ENCODE results near the gene SUCNR1.
A peak's percentile ranks its signal among the peaks of the same experiment; 100 is the strongest.
"Not testable (repeated sequence)": the region's sequence is repeated elsewhere in the genome, so short reads cannot be mapped to it uniquely, and the experiment has no call there.

SUCNR1 gene

DNA sequence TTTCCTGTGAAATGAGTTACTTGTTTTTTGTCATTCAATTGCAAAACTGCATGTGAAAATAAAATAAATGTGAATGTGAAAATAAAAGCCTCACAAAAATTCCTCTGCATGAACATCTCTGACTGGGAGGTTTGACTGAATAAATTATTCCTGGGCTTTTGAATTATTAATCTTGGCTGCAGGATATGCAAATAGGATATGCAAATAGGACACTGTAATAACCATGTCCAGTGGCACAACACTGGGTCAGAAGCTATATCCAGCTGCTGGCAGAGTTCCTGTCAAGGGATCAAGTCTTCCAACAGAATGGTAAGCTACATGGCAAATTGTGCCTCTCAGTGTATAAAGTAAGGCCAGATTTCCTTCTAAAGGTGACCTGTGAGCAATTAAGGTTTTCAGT lies at the start of gene SUCNR1:
Gene SUCNR1 (plus strand): TSS at position 246 of the 400 bp plus-strand sequence. CDS start 6,250 bp downstream, outside the sequence.
- DNase-seq, result no peak

- DNase-seq, result no peak
Measured at GRCh38 chr3:151827816-151828215, 45.6 kb upstream of the SUCNR1 start.

DNA sequence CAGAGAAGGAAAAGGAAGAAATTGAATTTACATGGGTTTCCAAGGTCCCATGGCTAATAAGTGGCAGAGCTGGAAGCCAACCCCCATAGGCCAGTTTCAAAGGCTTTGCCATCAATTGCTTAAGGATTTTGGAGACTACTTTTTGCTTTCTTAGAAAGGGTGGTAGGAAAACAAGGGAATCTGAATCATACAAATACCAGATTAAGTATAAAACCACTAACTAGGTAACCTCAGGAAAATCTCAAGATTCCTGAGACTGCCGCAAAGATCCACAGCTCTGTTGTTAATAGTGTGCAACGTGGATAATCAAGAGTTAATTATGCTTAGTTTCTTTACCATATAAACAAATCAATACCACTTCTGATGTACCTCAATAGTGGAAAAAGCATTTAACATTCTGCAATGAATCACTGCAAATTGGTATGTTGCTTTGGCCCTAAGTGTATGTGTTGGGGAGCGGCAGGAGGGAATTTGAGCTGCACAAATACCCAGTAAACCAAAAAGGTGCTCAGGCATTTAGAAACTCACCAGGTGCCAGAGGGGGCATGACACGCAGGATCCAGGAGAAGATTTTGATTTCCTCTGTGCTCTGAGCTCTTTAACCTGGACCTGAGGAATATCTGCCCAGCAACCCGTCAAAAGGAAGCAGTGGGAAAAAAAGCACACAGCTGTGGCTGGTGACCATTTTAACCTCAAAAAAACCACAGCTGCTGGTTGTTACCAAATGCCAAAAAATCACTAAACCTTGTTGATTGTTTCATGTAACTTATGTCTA lies 37.5 kb upstream of the SUCNR1 start:
- DNase-seq, result no peak

DNA sequence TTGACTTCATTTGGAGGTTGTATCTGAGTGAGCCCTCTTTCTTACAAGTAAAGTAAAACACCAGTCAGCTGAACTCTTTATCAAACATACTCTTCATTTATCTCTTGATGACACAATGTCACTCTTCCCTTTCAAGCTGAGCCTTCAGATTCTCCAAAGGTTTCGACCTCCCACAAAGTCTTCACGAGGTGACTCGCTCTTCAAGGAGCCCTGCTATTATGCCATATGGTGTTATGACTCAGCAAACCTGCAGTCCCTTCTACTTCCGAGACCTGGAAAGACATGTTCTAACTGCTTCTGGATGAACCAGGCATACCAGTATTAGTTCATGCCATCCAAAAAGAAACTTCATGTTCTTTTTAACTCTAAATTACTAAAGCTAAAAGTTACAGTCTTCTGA lies 36.4 kb upstream of the SUCNR1 start:
- DNase-seq, result no peak

- peak; percentile 71 for DNase-seq
Measured at GRCh38 chr3:151838574-151839312, 34.7 kb upstream of the SUCNR1 start.

- no peak for DNase-seq
Measured at GRCh38 chr3:151839313-151839631, 34.2 kb upstream of the SUCNR1 start.

DNA sequence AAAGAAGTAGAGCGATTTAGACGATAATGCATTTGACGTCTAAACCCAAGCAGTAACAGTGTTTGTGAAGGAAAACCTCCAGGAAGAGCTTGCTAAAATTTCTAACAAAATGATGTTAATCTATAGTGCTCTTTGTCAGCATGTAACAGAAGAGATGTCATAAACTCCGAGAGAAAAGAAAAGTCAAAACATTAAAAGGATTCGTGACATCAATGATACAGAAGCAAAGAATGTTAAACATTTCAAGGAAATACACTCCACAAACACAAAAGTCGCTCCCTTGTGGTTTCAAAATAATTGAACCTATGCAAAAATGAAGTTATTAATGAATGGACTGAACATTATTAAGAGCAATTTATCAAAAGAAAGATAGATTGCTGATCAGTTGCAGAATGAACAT lies 31.6 kb upstream of the SUCNR1 start:
- no peak for DNase-seq

DNA sequence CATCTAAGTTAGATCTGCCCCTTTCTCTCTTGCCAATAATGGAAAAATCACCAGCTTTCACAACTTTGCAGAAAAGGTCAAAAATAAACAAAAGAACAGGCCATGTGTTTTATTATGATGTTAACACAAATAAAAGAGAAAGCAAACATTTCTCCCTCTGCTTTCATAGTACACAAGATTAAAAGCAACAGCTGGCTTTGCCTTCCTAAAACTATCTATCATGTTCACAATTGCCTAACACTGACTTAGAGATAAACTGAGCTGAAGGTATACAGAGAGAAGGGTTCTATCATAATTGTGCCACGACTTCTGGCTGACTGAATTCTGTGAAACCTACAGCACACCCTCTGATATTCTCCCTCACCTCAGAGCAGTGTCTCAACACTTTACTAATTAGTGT lies 30.2 kb upstream of the SUCNR1 start:
- DNase-seq, result no peak

DNA sequence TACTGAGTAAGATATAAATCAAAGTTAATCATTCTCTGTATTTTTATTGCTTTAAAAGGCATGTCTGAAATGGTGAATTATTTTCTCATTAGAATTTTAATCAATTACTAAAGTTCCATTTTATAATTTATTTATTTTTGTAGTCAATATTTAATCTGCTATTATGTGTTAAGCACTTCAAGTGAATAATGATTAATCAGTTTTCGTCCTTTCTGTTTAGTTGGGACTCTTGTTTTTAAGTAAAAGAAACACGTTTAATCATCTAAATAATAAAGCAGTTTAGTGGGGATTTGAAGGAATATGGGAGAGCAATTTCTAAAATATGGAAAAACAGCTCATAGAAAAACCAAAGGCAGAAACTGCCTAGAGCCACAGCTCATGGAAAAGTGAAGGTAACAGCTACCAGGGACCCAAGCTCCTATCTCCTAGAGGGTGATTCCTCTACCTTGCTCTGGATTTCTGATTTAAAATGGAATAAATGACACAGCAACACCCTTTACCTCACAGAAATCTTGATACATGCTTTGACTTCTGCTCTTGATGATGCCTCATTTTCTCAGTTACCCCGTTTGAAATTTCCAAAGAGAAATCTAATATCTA lies 28.0 kb upstream of the SUCNR1 start:
- DNase-seq, result no peak

DNA sequence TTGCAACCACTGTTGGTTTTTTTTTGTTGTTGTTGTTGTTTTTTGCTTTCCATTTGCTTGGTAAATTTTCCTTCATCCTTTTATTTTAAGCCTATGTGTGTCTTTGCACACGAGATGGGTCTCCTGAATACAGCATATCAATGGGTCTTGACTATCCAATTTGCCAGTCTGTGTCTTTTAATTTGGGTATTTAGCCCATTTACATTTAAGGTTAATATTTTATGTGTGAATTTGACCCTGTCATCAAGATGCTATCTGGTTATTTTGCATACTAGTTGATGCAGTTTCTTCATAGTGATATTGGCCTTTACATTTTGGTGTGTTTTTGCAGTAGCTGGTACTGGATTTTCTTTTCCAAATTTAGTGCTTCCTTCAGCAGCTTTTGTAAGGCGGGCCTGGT lies 23.4 kb upstream of the SUCNR1 start:
- not testable (repeated sequence) for DNase-seq

- no peak for DNase-seq
Measured at GRCh38 chr3:151852074-151852811, 21.2 kb upstream of the SUCNR1 start.

- peak; percentile 13 for DNase-seq
Measured at GRCh38 chr3:151856118-151856517, 17.3 kb upstream of the SUCNR1 start.

DNA sequence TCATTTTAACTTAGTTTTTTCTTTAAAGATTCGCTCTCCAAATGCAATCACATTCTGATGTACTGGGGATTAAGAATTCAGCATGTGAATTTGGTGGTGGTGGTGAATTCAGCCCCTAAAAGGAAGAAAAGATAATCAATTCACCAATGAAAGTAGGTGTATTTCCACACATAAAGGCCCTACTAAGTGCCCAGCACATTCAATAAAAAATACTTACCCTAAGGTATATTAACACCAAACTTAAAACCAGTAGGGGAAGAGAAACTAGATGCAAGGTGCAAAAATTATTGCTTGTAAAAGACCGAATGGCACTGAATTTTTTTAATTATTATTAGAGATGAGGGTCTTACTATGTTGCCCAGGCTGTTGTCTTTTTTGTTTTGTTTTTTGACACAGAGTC lies 16.8 kb upstream of the SUCNR1 start:
- no peak for DNase-seq

DNA sequence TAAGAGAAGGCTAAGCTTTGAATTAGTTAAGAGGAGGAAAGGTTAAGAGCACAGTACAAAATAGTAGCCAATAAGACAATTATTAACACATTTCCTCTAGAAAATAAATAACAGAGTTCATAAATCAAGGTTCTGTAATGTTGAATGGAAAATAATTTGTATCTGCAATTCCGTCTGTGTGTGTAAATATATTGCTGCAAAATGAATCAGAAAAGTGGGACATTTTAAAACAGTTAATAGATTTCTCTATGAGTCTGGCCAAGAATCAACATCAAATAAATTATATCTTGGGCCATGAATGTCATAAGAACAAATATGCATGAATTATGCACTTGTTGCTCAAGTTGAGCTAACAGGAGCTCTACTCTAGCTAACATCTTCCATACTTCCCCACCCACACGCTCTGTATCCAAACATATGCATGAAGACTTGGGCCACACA lies 14.2 kb upstream of the SUCNR1 start:
- DNase-seq, result no peak

DNA sequence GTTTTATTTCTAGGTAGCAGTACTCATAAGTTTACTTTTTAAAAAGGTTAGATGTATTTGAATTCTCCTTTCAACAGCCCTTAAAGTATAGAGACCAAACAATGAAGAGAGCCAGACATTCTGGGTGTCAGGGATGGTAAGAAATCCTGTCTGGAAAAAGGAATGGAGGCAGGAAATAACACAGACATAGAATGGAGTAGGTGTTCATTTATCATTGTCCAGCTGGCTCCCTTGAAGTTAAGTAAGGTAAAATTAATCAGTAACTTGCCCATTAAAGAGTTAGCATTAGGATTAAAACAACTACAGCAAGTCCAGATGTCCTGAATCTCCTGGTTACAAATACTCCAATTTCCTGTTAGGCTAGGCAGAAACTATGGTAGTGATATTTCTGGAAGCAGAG lies 13.5 kb upstream of the SUCNR1 start:
- DNase-seq, result no peak

GRCh38 chr3:151863611-151864010 lies 9.8 kb upstream of the SUCNR1 start:
- DNase-seq, result no peak

- no peak for DNase-seq
Measured at GRCh38 chr3:151864423-151865101, 8.9 kb upstream of the SUCNR1 start.

DNA sequence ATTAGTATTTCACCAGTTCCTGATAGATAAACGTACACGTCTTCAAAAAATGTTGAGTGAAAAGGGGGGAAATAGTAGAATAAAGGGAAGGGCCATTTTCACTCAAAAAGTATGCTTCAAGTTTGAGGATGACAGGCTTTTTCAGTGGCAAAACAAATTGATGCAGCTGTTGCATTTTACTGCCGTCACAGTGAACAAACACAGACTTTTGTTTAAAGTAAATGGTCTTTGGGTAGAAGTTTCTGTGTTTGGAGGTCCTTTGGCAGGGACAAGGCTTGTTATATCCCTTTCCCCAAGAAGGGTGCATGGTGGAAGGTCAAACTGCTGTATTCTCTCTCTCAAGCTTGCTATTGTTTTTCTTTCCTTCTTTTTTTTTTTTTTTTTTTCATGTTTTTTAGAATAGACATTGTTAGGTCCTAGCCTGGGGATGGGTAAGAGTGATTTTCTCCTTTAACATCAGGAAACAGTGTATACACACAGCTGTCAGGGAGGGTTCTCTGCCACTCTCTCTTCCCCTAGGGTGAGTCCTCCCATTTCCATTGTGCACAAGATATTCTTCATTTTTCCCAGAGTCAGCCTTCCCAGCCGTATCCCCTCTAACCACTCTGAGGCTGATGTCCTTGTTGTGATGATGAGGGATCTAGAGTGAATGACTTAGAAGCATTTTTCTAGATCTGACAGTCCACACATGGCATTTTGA lies 6.6 kb upstream of the SUCNR1 start:
- no peak for DNase-seq

DNA sequence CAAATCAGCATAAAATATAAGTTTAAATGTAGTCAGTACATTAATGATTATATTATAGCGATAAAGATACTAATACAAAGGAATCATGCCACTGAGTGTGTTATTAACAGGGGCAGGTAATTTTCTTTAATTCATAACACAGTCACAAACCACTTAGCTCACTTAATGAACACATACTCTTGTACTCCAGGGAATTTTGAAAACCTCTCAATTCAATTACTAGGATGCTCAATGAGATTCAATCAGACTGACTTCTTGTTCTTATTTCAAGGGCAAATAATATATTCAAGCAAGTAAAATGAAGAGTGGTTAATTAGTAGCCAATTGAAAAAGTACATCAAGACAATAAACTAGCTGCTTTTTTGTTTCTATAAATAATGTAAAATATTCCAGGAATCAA lies 5.8 kb upstream of the SUCNR1 start:
- DNase-seq, result peak; percentile 20

- no peak for DNase-seq
Measured at GRCh38 chr3:151869181-151869580, 4.3 kb upstream of the SUCNR1 start.

GRCh38 chr3:151871639-151872468 lies 1.6 kb upstream of the SUCNR1 start:
- DNase-seq, result no peak

All from NCI-H1105 (cell line).